ENCODE results near the gene SYNE1.

The SYNE1 gene

DNA sequence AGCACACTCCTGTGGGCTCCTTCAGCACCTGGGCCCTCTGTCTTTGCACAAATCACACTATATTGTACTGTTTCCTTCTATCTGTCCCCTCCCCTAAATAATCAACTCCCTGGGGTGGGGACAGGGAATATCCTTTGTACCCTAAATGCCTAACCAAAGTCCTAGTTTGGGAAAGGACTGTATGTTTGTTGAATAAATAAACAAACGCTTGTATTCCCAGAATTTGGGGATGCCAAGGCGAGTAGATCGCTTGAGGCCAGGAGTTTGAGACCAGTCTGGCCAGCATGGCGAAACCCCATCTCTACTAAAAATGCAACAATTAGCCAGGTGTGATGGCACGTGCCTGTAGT lies 322.7 kb downstream of the SYNE1 start:
- DNase-seq (ENCODE audit: low spot score): no peak

- DNase-seq (ENCODE audit: low spot score): no peak
These were observed 323.4 kb downstream of the SYNE1 start for GRCh38 chr6:152313542-152314482.

GRCh38 chr6:152312434-152312833 lies 324.7 kb downstream of the SYNE1 start:
- no peak for DNase-seq (ENCODE audit: low spot score)

DNA sequence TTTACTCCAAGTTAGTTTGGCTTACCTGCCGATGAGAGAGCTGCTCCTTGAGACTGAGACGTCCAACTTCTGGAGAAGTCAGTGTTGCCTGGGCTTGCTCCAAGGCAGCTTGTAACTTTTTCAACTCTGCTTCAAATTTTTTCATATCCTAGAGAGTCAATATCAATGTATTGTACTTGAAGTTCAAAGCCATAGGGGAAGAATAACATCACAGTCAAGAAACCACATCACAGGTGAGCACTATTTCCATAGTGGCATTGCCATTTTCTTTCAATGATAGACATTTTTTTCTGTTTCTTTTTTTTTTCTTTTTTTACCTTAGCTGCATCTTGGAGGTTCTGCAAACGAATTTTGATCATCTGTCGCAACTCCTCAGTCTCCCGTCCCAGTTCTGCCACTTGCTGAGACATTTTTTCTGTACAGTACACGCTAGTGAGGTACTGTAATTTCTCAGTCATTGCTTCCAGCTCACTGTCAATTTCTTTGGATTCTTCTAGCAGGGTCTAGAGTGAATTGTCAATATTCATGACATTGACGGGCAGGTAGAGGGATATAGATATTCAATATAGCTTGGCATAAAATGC lies 326.7 kb downstream of the SYNE1 start:
- DNase-seq (ENCODE audit: low spot score): no peak

- DNase-seq (ENCODE audit: low spot score): no peak
These were observed 327.5 kb downstream of the SYNE1 start for GRCh38 chr6:152309648-152310047.

GRCh38 chr6:152309006-152309405 lies 328.2 kb downstream of the SYNE1 start:
- DNase-seq (ENCODE audit: low spot score): no peak

DNA sequence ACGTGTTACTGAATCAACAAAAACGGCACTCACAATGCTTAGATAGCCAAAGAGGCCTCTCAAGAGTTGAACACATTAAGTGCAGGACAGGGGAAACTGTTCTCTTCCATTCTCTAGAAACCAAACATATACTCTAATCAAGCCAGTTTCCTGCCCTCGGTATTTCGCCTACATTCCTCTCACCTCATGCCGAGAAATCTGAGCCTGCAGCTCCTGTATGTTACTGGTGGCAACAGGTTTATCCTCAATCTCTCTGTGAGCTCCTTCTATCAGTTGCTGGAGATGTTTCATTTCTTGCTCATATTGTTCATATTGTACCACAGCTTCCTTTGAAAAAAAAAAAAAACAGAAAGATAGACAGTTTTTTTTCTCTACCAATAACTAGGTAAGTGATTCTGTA lies 328.9 kb downstream of the SYNE1 start:
- DNase-seq (ENCODE audit: low spot score): no peak

DNA sequence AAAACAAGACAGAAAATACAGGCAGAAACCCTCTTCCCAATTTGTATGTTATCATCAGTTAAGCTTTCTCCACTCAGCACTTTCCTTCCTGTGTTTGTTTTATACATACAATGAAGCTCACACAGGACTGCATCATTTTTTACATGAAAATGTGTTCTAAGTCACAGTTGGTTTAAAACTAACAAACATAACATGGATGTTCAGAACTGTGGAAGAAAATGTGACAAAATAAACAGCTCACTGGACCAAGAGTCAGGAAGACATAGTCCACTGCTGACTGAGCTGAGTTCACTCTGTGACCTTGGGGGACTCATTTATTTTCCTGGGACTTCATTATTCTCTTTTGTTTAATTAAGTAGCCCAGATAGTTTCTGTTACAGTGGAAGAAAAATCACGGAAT lies 331.5 kb downstream of the SYNE1 start:
- DNase-seq (ENCODE audit: low spot score): no peak

GRCh38 chr6:152301765-152302568 lies 335.2 kb downstream of the SYNE1 start:
- peak; percentile 92 for DNase-seq (ENCODE audit: low spot score)

DNA sequence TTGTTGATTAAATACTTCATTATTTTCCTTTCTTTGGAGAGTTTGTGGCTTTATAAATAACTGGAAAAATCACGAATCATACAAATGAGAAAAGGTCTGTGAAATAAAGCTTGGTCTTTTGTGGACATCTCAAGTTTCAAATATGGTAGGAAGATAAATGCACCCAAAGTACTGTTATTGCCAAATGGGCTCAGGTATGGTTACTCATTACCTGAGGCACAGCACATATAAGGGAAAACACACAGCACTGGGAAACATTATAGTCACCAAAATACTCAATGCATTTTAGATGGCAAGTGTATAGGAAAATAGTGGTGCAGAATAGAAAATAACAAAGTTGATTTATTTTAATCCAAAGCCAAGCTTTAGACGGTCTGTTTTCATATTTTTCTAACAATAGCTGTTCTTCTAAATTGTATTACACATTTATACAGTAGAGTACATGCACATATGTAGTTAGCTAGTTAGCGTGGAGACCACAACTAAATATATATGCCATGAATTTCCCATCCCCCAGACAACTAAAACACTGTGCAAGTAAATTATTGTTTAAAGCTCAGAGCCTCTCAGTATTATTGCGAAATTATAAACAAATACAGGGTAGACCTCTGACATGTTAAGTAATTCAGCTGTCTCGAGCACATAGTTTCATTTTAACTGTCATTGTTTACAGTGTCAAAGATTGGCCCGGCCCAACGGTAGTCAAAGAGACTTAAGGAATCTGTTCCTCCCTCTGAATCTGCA lies 336.0 kb downstream of the SYNE1 start:
- no peak for DNase-seq (ENCODE audit: low spot score)

DNA sequence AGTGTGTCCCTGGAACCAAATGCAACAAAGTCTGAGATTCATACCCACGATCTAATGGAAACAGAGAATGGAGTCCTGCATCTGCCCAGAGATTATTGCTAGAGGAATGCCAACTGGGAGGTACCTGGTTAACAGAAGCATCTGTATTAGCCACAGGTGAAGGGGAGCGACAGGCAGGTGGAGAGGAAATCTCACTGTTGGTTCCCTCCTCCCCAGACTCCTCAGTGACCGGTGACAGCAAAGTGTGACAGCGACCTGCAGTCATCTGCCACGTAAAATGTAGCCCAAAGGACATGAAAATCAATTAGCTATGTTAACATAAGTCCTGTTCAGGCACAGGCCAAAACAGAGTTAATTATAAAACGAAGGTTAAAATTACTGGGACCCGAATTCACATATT lies 336.6 kb downstream of the SYNE1 start:
- no peak for DNase-seq (ENCODE audit: low spot score)

DNA sequence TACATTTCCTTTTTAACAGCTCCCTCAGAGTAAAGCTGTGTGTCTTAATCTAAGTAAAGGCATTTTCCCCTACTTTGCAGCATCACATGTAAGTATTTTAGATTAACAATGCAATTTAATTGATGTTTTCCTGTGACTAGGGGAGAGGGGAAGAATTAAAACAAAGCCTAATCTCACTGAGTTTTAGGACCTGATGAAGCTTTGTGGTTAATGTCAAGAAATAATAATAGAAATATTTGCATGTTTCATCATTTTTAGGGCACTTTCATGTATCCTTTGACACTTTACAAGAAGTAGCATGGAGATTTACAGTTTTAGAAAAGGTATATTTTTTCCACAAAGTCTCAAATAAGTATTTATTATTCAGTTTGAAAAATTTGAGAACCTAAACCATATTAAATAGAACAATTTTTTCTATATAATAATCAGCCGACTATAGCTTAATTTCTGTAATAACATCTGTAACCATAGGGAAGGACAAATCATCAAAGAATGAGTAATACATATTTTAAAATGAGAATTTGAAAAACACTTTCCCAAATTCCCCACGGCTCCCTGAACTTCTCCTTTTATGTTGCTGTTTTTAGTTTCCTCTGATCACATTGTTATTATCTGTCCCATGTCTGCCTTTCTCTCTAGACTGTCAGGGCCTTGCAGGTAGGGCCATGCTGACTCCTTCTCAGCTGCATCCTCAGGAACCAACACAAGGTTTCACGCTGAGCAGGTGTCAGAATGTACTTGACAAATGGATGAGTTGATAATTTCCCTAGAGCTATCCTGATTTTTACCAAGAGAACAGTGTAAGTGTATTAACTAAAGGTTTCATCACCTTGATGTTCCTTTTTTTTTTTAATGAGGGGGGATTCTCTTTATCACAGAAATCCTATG lies 338.1 kb downstream of the SYNE1 start:
- no peak for DNase-seq (ENCODE audit: low spot score)

- DNase-seq (ENCODE audit: low spot score): no peak
These were observed 339.0 kb downstream of the SYNE1 start for GRCh38 chr6:152298055-152298647.

- no peak for DNase-seq (ENCODE audit: low spot score)
These were observed 340.4 kb downstream of the SYNE1 start for GRCh38 chr6:152296648-152297376.

- no peak for DNase-seq (ENCODE audit: low spot score)
These were observed 341.2 kb downstream of the SYNE1 start for GRCh38 chr6:152295920-152296319.

DNA sequence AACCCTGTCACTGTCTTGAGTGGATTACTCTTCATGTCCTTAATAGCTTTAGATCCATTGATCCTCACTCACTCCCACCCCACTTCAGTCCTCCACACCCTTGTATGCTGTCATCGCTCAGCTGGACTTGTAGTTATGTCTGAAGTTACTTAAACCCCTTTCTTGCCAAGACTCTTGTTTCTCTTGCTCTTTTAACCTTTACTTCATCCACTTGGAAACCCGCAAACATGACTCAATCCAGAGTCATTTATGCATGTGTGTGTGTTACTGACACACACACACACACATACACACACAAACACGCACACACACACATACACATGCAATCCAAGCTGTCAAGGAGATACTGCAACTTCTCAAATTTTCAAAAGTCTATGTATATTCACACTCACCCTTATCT lies 341.8 kb downstream of the SYNE1 start:
- no peak for DNase-seq (ENCODE audit: low spot score)

DNA sequence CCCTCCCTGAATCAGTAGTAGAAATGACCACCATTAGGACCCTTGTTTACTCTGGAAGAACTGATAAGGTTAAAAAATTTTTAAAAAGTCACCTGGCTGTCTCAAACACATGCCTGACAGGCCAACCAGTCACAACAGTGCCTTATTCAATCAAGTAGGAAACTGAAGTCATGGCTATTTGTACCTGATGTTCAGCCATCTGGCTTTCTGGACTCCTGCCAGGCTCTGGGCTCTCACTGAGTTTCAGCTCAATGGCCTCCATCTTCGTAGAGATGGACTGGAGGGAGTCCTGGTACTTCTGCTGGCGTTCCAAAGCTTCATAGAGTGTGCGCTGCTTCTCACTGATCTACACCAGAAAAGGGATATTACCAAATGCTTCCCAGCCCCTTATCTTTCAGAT lies 343.8 kb downstream of the SYNE1 start:
- no peak for DNase-seq (ENCODE audit: low spot score)

- DNase-seq (ENCODE audit: low spot score): no peak
These were observed 344.6 kb downstream of the SYNE1 start for GRCh38 chr6:152292555-152292954.

GRCh38 chr6:152290693-152291092 lies 346.5 kb downstream of the SYNE1 start:
- no peak for DNase-seq (ENCODE audit: low spot score)

GRCh38 chr6:152277826-152278329 lies 359.3 kb downstream of the SYNE1 start:
- DNase-seq (ENCODE audit: low spot score): no peak
